Renal cortex interstitium (tissue), 11 donors: ENCODE results near the gene SSBP3. TPM values are rescaled to one million over a fixed set of nuclear protein-coding genes. Genes with fewer than 3 reads are reported as not detected.
A peak's percentile ranks its signal among the peaks of the same experiment; 100 is the strongest.

Experiments
- DNase-seq, 11 donors: peaks; one replicate each; pipeline ENCODE4 v3.0.0-alpha.2; 2013; ENCODE audit warnings: low read depth in 9 of 11, low spot score in 4 of 11; ENCODE audit errors: extremely low read depth in 1 of 11
- polyA plus RNA-seq, 3 donors: library from polyadenylated mRNA; unstranded; fragments of 120-200 nt; gene quantifications; one replicate each; pipeline ENCODE4 v1.2.1, GENCODE V29; 2013; ENCODE audit not compliant: insufficient read length in 3 of 3

SSBP3 gene
- polyA plus RNA-seq, 3 donors: 119 to 124 (median 120) TPM

DNA sequence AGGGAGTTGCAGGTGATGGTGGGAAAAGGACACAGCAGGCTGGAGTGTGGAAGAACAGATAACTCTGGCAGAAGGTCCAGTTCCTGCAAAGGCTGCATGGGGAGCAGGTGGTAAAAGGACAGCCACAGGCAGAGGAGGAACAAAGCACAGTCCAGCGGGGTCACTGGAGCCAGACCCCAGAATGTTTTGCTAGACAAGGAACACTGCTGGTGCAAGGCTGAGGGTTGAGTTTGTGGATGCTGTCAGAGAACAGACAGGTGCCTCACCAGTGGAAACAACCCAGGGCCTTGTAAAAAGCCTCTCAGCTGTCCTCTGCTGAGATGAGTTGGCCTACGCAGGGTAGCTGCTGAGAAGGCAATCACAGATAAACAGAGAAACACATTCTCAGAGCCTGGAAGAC, 101.7 kb downstream of the SSBP3 start:
- no peak for DNase-seq

DNA sequence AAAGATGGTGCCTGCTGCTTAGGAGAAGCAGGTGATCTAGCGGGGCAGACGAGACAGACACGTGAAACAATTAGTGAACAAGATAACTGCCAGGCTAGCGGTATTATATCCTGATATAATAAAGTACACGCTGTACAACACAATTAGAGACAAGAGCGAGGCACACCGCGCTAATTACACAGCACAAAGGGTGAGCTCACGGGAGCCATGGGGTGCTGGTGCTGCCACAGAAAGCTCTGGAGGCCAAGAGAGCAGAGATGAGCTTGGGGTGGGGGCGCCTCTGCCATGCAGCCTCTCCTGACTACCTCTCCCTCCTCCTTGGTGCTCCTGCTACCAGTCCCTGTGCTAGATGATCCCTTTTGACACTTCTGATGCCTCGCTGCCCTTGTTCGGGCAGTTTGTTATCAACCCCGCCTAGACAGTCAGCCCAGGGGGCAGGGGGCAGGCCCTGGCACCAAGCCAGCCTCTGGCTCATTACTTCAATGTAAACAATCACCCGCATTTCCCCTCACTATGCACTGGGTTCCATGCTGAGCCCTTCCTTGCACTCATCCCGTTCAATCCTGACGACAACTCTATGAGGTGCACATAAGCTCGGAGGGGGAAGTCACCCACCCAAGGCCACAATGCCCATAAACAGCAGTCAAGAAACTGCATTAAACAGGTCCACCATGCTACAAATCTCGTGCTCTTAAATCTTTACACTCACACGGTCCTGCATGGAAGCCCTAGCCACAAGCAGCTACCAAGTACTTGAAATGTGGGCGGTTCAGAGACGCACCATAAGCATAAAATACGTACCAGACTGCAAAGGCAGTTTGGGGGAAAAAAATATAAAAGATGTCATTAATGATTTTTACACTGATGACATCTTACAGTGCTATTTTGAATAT, 103.0 kb downstream of the SSBP3 start:
- DNase-seq: no peak

DNA sequence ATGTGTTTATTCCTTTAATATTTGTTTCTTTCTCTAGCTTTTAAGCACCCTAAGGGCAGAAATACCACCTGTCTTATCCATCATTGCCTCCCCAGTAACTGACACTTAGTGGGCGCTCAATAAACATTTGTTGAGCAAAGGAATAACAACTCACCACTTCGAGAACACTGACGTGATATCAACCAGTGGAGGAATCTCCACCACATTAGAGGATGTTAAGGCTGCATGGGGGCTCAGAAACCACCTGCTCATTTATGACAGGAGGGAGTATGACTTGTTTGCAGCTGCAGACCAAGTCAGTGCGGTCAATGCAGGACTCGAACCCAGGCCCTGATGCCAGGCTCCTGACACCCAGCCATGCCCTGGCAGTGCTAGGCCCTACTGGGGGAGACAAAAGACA, 103.6 kb downstream of the SSBP3 start:
- DNase-seq: no peak

DNA sequence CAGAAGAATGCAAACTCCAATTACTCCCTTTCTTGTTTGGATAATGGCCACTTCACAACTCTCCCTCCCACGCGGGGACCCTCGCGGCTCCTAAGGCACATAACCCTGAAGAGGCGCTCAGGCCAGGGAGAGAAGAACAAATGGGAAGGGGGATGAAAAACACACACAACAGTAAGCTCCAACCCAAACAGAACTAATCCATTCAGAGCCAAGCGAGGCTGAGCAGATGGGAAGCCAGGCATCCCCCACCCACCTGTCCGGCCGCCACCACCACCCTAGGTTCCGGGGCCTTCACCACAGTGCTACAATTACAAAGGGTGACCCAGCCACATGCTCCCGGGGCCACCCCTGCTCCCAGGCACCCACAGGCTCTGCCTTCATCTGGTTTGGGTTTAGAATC, 104.7 kb downstream of the SSBP3 start:
- no peak for DNase-seq

DNA sequence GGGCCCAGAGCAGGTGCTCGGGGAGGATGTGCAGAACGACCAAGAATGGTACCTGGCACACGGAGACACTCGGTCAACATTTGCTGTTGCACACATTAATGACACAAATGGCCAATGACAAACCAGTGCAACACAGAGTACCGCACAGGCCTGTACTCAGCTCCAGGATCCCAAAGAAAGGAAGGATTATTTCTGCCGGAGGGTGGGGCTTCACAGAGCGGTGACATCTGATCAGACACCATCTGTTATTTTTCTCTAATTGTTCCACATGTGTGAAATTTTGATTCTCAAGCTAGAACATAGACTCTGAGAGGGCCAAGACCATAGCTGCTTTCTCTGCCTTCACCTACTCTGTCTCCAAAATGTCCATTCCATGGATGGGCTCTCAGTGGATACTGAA, 105.8 kb downstream of the SSBP3 start:
- DNase-seq: no peak

DNA sequence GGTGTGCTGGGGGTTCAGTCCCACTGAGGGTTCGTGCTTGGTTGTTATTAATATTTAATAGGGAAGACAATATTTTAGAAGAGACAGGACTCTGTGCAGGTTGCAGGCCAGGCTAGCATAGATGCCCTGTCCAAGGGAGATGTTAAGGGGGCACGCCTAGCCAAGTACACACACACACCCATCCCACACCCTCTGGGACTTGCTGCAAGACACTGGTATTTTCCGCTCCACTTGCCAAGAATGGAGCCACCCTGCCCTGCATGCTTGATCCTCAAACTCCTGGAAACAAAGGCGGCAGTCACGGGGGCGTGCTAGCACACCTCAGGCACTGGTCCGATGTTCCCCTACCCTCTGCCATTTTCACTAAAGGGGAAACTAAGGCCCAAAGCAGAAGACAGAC, 107.2 kb downstream of the SSBP3 start:
- DNase-seq: no peak

DNA sequence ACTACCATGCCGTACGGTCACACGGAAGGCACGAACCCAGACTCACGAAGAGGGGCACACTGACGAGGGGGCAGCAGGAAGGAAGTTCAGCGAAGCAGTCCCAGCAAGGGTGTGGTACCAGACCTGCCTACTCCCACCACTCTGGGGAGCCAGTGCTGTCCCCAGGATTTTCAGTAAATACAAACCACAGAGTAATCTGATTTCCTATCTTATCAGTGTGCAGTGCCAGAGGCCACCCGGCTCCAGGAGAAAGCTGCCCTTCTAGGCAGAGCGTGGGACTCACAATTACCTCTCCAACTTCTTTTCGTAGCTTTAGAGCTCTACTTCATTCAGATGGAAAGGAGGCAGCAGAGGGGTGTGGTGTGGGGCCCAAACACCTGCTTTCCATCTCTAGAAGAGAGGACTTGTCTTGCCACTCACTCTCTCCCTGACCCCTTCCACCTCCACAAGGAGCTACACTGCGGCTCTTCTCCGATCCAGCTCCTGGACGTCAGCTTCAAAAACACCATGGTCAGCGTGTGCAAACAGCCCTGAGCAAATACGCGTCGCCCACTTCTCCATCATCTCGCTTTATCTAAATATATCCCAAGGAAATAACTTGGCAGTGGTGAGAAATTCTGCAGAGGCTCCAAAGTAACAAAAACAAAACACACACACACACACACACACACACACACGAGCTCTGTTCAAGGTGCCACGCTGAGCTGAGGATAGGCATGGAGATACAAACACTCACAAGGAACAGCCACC, 107.7 kb downstream of the SSBP3 start:
- DNase-seq: no peak

DNA sequence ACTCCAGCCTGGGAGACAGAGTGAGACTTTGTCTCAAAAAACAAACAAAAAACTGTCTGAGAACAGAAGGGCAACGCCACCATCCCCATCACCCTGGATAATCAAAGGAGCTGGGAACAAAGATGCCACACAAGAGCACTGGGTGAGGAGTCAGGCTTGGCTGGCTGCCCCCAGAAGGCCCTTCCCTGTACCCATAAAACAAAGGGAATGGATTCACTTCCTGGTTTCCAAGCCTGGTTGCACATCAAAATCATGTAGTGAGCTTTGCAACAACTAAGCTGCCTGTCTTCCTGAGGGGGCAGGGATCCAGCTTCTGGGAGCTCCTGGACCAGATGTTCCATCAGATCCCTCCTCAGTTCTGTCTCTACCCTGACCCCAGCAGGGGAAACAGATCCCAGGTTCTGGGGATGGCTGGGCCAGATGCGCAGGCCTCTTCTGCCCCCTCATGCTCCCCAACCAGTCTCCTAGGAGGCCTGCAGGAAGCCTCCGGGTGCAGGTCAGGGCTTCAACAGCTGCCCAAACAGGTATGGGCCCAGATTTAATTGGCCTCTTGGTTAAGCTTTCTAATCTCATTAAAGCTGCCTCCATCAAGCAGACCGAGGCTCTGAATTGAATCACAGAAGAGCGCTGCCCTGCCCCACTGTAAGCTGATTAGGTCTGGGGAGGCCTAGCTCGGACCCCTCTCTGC, 108.5 kb downstream of the SSBP3 start:
- no peak for DNase-seq

DNA sequence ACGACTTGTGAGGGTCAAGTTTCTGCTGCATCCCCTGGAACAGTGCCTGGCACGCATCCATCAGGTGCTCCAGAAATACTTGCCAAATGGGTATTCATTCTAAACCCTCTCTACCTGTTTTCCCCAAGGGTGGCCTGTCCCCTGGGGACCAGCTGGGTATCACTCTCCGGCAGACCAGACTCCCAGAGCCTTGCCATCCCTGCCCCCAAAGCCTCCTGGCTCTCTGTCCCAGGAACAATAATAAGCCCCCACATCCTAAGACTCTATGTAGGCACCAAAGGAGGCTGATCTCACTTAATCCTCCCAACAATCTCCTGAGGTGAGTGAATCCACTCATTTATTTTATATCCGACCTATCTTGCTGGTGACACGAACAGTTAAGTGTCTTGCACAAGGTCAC, 109.5 kb downstream of the SSBP3 start:
- no peak for DNase-seq

DNA sequence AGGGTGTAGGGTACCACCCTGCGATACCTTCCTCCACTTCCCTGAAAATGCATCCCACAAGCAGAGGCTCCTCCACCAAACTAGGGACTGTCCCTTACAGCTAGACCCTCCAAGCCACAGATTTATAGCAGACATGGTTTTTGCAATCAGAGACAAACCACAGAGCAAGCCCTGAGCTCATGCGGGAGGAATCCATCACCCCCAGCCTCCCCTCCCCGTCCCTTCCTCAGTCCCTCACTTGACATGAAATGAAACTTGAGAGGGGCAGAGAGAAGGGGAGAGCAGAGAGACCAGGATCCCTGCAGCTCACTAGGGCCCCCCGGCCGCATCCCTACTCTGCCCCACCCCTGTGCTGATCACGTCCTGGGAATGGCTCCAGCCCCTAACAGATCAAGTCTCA, 111.3 kb downstream of the SSBP3 start:
- DNase-seq: no peak

DNA sequence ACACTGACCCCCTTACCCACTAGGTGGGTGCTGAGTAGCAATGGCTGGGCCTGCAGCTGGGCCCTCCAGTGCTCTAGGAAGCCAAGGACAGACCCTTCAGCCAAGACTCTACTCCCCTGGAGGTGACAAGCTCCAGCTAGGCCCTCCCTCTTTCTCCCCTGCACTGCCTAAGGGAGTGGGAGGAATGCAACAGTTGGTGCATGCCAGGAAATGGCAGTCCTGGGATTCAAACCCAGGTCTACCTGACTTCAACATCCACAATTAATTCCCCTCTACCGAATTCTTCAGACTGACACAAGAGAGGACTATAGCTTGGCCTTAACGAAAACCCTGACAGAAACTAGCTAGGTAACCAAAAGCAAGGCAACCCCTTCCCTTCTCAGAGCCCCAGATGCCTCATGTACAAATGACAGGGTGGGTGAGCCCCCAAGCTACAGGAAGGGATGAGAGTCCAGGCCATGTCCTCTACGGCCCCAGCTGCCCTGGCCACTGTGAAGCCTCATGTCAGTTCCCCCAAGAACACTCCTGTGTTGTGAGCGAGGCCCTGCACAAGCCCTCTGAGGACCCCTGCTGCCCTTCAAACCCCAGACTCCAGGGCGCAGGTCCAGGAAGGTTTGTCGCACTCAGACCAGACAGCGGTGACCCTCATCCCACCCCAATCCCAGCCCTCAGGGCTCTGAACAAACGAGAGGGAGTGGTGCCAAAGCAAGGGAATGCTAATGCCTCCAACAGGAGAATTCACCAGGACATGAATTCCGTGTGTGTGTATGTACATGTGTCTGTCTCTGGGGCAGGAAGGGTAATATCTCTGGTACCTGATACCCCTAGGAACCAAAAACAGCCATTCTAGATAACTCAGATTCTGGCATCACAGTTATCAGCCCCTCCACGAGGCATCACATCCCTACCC, 113.9 kb downstream of the SSBP3 start:
- no peak for DNase-seq

DNA sequence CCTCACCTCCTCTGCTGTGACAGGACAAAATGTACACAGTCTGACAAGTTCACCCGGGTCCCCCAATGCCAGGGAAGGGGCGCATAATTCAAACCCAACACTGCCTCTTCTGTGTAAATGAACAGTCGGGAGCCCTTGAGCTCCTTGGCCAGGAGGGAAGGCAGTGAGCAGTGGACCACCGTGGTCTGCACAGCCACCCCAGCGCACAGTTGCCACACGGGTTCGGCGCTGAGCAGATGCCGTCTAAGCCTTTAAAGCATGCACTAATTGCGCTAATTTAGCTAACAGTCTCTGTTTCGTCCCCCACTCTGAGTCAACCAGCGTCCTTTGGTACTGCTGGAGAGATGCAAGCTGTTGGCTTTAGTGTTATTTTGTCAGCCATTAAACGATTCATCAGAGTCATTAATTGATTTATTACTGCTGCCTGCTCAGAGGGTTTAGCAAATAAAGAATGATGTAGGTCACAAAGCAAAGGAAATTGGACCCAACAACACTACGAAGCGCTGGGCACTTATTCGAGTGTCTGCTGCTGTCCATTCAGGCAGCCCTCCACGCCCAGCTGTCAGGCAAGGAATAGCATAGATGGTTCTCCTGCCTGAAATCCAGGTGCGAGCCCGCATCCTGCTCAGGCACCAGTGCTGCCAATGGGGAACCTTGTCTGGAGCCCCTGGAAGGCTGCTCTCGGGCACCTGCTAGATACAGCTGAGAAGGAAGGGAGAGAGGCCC, 114.8 kb downstream of the SSBP3 start:
- peak in 1 of 11 donors; percentile 74 for DNase-seq

DNA sequence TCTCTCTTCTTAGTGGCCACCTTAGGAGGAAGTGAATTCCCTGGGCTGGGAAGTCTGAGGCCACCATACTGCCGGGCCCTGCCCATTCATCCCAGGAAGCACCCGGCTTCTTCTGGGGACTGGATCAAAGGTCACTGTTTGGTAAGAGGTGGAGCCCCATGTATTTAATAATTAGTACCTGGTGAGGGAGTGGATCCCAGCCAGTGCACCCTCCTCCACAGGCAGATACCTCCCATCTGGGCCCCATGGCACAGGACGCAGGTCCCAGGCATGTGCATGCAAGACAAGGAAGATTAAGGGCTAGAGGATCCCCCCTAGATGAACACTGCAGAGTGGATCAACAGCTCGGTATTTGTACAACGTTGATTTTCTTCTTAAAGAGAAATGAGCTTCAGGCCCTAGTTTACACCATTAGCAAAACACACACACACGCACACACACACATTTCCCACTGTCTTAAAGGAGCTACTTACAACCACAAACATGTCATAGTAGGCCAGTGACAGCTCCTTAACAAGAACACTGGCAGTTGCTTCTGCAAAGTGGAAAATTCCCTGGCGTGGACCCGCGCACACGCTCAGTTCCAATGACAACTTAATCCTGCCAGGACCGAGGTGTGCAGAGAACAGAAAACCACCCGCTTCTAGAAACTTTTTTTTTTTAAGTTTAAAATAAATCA, 115.5 kb downstream of the SSBP3 start:
- no peak for DNase-seq

DNA sequence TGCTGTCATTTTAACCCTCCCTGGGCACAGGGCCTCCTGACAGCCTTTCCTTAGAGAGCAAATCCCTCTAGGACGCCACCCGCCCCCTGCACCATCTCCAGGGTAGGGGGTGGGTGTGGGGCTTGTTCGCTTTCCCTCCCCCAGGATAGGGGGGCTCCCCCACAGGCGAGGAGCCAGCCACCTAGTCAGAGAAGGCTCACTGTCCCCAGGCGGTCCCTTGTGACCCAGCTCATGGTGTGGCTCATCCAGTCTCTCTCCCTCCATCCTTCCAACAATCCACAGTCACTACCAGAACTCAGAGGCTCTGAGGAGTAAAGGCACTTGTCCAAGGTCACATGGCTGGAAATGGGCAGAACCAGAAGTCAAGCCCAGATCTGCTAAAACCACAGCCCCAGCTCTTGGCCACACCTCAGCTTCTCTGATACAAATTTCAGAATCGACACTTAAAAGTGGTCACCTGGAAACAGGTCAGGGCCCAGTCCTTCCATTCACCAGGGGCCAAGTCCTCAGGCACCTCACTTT, 116.4 kb downstream of the SSBP3 start:
- no peak for DNase-seq

DNA sequence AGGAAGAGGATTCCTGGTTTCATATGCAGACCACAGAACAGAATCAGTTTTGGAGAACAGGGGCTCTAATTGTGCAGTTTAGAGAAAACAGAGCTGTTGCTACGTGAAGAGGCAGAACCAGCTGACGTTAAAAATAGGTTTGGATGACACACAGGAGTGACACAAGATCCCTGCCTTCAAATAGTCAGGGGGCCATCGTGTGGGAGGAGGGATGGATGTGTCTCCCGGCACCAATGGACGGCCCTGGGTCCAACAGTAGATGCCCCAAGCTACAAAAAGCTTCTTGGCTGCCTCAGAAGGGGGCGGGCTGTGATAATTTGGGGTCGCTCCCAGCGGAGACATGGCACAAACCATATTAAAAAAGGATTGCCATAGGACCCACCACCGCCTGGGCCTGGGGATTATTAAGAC, 118.4 kb downstream of the SSBP3 start:
- no peak for DNase-seq

DNA sequence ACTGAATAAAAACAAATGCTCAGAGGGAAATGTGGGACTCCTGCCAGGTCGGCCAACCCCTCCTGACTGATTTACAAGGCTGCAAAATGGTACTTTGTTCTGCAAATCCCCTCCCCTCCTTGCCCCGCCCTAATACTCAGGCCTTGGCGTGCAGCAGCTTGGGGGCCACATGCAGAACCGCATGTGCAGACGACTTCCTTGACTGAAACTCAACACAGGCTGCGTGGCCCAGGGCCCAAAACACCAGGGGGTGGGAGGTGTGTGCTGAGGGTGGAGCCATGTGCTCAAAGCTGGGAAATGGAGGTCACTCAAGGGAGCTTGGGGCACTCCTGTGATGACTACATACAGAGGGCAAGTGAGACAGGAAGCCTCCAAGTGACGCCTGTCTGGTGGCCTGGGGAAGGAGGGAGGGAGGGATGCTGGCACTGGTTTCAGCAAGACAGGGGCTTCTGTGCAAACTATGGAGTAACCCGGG, 119.0 kb downstream of the SSBP3 start:
- peak in 9 of 11 donors; percentile 55 to 84 (median 77) for DNase-seq

DNA sequence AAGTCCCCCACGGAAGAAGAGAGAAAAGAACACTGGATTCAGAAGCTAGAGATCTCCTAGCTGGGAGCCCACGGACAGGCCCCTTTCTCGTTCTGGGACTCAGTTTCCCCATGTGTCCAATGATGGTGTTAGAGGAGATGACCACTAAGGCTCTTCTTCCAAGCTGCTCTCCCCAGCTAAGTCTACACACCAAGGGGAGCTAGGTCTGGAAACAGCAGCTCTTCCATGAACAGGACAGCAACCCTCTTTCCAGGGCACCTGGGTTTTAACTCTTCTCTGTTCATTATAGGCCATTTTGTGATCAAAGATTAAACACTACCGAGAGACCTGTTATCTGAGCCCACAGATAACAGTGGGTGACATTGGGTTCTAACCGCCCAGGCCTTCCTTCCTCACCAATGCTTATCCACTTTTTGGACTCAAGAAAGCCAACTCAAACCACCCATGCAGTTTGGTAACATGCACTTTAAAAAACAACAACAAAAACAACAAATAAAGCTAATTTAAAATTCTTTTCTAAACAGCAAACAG, 120.3 kb downstream of the SSBP3 start:
- no peak for DNase-seq
